Measurements from ENCODE around the gene INTS15.

Gene INTS15

DNA sequence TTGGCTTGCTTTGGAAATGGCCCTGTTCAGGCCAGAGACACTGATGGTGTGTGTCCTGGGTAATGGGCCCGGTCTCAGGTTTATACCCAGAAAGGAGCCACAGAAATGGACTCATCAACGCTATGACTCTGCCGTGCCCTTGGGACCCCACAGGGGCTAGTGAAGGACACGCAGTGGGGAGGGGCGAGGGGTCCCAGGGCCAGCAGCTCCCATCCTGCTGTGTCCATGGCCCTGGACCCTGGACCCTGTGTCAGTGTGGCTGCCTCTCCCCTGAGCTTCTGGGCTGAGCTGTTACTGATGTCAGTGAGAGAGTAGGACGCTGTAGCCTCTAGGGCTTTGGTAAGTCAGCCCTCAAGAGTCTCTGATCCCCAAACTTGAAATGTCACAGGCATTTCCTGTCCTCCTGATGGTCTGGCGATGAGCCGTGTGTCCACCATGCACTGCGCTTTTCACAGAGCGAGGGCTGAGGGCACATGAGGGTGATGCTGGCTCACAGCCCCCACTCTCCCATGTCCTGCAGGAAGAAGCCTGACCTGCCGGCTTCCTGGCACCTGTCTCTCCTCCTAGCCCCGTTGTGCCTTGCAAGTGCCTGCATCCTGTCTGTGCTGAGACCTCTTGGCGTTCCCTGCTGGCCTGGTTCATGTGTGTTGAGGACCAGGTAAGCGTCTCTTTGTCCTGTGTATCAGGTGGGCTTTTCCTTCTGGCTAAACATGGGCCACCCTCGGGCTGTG, 51.6 kb downstream of the INTS15 start:
- in situ Hi-C loops (cut with MboI; ENCODE audit: low sequenced_read_pairs), result no loop called here

DNA sequence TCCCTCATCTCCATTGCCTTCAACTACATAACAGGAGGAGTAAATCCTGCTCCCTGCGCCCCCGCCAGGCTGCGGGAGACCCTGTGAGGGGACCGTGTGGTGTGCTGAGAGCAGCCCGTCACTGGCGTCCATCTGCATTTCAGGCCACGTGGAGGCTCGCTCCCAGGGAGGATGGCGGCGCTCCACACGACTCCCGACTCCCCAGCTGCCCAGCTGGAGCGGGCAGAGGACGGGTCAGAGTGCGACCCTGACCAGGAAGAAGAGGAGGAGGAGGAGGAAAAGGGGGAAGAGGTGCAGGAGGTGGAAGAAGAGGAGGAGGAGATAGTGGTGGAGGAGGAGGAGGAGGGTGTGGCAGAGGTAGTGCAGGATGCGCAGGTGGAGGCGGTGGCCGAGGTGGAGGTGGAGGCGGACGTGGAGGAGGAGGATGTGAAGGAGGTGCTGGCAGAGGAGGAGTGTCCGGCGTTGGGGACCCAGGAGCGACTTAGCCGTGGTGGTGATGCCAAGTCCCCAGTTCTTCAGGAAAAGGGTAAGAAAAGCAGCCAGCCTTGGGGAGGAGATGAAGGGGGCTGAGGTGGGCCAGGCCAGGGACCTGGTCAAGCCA, 52.5 kb downstream of the INTS15 start:
- in situ Hi-C loops (cut with MboI; ENCODE audit: low sequenced_read_pairs), result no loop called here

DNA sequence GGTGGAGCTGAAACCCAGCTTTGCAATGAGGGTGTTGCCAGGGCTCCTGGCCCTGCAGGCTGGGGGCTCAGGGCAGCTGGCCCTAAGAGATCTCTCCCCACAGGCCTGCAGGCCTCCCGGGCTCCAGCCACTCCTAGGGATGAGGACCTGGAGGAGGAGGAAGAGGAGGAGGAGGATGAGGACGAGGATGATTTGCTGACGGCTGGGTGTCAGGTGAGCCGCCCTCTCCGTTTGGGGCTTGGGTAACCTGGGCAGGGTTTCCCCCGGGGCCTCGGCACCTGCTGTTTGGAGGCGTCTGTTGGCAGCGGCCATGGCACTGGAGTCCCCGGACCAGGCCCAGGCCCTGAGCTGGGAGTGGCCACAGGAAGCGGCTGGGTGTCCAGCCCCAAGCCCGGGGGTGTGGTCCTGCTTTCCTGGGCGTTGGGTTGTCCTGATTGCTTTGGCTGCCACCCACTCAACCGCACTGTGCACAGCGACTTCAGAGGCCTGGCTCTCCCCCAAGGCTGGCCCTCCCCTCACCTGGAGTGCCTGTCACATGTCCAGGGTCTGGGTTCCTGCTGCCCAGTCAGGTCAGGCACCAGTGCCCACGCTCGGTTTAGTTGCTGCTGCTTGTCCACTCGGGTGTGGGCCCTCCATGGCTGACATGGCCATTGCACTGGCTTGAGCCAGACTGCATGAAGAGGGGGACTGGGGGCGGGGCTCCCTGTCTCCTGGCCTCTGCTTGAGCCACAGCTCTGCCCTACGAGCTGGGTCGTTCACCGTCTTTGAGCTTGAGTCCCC, 53.2 kb downstream of the INTS15 start:
- in situ Hi-C loops (cut with MboI; ENCODE audit: low sequenced_read_pairs), result no loop called here

DNA sequence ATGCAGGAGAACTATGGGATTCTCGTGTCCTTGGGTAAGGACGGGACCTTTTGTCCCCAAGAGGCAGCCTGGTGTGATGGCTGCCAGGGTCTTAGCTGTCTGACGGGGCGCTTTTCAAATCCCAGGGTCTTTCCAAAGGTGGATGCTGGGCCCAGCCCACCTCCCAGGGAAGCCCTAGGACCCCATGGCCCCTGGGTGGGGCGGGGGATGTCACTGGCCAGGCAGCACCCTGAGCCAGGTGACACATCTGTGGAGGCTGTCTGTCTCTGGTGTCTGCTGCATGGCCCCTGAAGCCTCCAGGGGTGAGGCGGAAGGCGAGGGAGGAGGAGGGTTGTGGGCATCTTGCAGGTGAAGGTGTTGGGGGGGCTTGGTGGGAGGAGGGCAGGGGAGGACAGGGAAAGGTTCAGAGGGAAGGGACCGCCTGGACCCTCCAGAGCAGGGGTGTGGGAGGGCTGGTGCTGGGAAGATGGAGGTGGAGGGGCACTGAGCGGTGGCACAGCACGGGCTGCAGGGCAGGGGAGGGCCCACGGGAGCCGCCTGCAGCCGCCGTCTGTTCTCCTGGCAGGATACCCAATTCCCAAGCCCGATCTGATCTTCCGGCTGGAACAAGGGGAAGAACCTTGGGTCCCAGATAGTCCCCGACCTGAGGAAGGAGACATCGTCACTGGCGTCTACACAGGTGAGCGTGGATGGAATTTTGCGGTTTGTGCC, 54.2 kb downstream of the INTS15 start:
- in situ Hi-C loops (cut with MboI; ENCODE audit: low sequenced_read_pairs), result no loop called here

DNA sequence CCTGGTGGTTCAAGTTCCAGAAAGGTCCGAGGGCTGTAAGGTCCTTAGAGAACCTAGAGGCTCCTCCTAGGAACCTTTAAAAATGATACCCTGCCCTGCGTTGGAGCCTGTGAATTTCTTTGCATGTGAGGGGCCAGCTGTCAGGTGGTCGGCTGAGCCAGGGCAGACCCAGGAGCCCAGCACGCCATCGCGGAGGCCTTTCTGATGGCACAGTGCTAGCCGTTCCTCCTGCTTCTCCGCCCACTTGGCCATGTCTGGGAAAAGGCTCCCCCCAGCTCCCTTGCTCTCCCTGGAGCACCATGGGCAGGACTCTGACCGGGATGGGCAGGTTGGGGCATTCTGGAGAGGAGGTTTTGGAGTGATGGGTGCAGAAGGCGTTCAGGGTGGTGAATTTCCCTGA, 54.9 kb downstream of the INTS15 start:
- in situ Hi-C loops (cut with MboI; ENCODE audit: low sequenced_read_pairs), result no loop called here

- in situ Hi-C loops (cut with MboI; ENCODE audit: low sequenced_read_pairs), result no loop called here
These were observed 56.6 kb downstream of the INTS15 start for GRCh38 chr7:6646465-6646864.

GRCh38 chr7:6647080-6647479, 57.3 kb downstream of the INTS15 start:
- in situ Hi-C loops (cut with MboI; ENCODE audit: low sequenced_read_pairs), result no loop called here

DNA sequence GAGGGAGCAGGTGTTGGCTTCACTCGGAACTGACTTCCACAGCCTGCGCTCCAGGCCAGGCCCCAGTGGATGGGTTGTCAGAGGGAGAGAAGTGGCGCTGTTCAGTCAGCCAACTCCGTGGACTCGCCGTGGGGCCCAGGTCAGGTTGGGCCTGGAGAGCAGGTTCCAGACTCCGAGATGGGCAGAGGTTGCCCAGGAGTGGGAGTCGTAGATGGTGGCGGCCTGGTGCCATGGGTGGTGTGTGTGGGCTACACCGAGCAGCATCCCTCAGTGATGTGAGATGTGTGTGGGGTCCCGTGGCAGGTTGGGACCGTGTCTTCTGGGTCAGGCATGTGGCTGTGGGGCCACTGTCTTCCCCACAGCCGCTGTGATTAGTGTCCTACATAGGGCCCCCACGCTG, 57.7 kb downstream of the INTS15 start:
- in situ Hi-C loops (cut with MboI; ENCODE audit: low sequenced_read_pairs), result no loop called here

DNA sequence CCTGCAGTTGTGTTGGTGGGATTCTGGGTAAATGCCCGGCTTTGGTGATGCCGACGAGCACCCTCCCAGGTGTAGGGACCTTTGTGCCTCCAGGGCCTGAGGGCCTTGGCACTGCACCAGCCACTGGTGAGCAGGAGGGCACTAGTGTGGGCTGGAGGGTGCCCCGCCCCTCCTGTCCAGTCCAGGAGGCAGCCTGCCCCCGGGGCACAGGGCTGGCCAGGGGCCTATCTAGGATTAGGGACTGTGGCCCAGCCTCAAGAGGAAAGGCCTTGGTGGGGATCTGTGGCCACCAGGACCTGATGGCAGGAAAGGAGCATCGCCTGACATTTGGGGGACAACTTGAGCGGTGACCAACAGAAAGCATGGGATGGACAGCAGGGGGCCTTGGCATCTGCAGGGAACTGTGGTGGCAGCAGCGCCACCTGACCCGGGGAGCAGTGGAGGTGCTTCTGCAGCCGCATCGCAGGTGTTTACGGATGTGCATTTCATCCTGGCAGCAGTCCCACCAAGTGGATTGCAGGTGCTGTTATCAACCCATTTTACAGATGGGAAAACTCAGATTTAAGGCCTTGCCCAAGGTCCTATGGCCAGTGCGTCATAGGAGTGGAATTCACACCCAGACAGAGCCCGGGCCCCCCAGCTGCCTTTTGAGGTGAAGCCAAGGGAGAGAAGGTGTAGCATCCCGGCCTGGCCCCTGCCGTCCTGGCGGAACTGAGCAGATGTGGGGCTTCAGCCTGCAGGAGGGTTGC, 58.4 kb downstream of the INTS15 start:
- in situ Hi-C loops (cut with MboI; ENCODE audit: low sequenced_read_pairs), result no loop called here

DNA sequence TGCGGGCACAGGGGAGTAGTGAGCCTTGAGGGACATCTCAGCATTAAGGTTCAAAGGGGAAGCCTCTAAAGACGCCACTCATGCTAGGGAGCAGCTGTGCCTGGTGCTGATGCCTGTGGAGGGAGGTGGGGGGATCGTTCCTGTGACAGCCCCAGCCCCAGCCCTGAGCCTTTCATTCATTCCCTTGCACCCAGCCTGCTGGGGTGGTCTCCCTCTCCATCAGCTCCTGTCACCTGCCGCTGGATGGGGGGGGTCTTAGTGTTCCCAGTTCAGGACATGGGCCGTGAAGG, 58.9 kb downstream of the INTS15 start:
- in situ Hi-C loops (cut with MboI; ENCODE audit: low sequenced_read_pairs), result no loop called here

GRCh38 chr7:6649241-6649961, 59.6 kb downstream of the INTS15 start:
- in situ Hi-C loops (cut with MboI; ENCODE audit: low sequenced_read_pairs), result no loop called here

GRCh38 chr7:6650086-6650485, 60.3 kb downstream of the INTS15 start:
- in situ Hi-C loops (cut with MboI; ENCODE audit: low sequenced_read_pairs), result no loop called here

DNA sequence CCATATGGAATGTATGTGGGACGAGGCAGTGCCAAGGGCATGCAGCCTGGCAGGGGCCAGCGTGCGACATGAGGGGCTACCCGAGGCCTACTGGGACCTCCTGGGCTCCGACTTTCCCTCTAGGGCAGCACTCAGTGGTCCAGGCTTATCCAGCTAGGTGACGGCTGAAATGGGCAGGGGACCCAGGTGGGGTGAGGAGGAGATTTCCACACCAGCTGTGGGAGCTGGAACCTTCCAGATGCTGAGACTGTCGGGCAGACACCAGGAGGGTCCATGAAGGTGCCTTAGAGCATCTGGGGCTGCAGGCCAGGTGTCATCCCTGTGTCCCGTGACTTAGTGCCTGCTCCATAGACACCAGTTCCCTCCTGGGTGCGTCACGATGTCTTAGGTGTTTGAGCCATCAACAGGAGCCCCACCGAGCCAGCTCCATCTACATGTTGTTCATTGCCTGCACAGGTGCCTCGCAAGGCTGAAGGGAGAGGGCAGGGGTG, 60.7 kb downstream of the INTS15 start:
- in situ Hi-C loops (cut with MboI; ENCODE audit: low sequenced_read_pairs), result no loop called here

DNA sequence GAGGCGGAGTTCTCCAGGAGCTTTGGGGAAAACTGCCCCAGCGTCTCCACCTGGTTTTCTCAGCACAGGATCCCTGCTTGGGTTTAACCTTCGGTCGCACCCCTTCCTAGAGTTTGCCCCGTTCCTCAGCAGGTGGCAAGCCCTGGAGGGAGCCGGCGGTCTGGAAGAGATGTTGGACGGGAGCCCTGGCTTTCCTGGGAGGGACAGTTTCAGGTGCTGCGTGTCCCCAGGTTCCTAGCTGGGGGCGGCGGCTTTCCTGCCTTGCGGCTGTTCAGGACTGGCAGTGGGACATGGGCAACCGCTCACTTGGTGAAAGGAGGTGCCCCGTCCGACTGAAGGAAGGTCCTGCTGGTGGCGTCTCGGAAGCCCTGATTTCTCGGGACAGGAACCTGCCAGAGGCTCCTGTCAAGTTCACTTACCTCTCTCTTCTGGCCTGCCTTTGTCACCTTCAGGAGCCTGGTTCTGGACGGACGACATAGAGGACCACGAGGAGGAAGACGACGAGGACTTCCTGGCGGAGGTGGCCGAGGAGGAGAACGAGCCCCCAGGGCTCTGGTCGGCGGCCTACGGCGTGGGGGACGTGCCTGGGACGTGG, 62.1 kb downstream of the INTS15 start:
- in situ Hi-C loops (cut with MboI; ENCODE audit: low sequenced_read_pairs), result no loop called here

GRCh38 chr7:6652446-6653011, 62.7 kb downstream of the INTS15 start:
- in situ Hi-C loops (cut with MboI; ENCODE audit: low sequenced_read_pairs), result no loop called here

- in situ Hi-C loops (cut with MboI; ENCODE audit: low sequenced_read_pairs), result no loop called here
These were observed 63.5 kb downstream of the INTS15 start for GRCh38 chr7:6653071-6654003.

DNA sequence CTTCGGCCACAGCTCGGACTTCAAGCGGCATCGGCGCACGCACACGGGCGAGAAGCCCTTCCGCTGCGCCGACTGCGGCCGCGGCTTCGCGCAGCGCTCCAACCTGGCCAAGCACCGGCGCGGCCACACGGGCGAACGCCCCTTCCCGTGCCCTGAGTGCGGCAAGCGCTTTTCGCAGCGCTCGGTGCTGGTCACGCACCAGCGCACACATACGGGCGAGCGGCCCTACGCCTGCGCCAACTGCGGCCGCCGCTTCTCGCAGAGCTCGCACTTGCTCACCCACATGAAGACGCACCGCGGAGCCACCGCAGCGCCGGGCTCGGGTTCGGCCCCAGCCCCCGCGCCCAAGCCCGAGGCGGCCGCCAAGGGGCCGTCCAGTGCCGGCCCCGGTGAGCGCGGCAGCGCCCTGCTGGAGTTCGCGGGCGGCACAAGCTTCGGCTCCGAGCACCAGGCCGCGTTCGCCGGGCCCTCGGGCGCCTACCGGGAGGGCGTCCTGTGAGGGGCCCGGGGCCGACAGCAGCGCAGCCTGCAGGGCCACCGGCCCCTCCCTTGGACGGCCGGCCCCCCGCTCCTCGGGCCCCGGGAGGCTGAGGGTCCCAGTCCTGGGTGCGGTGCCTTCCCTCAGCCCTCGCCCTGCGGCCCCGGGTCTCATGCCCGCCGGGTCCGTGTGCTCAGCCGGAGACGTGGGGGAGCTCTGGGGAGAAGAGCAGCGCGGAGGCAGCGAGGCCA, 64.5 kb downstream of the INTS15 start:
- in situ Hi-C loops (cut with MboI; ENCODE audit: low sequenced_read_pairs), result no loop called here
